Esophagus squamous epithelium (tissue), 4 donors: ENCODE results near the gene INPP5F.

Experiments
- CTCF ChIP-seq, 6 experiments: fragments of 450-650 bp in 4 of 6; fragments of 200-600 bp in 2 of 6; sonication (generic) in 2 of 6; IDR thresholded peaks; one replicate each; pipeline ENCODE4 v1.5.1; 2016 to 2019; ENCODE audit warnings: antibody characterized with exemption in 6 of 6, mild to moderate bottlenecking in 4 of 6, moderate library complexity in 4 of 6
- POLR2A ChIP-seq, 4 donors: fragments of 450-650 bp; IDR thresholded peaks; one replicate each; pipeline ENCODE4 v1.6.1; 2017; ENCODE audit warnings: antibody characterized with exemption in 4 of 4, mild to moderate bottlenecking in 4 of 4, moderate library complexity in 3 of 4

GRCh38 chr10:119723161-119723560 lies 2.7 kb upstream of the INPP5F start:
- TF ChIP-seq CTCF (IDR thresholded peaks at IDR 0.05) (no peak), POLR2A (IDR thresholded peaks at IDR 0.05) (no peak)
